Activated naive CD4-positive, alpha-beta T cell treated with anti-CD3 and anti-CD28 coated beads, Interleukin-2, amount 10 ng/mL, durations not matched to agents 7 days and 5 days (primary cell): Measurements from ENCODE around the gene MAP3K5.
A peak's percentile ranks its signal among the peaks of the same experiment; 100 is the strongest.

Experiments used
- CTCF ChIA-PET: fragments of 350-600 bp; sonication (Branson Sonifier 250); formaldehyde crosslinking; loops from one replicate; lab custom pipeline; 2021; ENCODE audit warnings: antibody characterized with exemption; lab: Charles Lee
- DNase-seq: peaks from one replicate; pipeline ENCODE4 v3.0.0-alpha.2; 2020
- H3K27ac Mint-ChIP-seq: one replicate; pipeline ENCODE4 v1.8.0; 2021; ENCODE audit warnings: mild to moderate bottlenecking, moderate library complexity, mixed read lengths
- H3K27me3 Mint-ChIP-seq: one replicate; pipeline ENCODE4 v1.8.0; 2021; ENCODE audit warnings: mild to moderate bottlenecking, mixed read lengths
- H3K36me3 Mint-ChIP-seq: one replicate; pipeline ENCODE4 v1.8.0; 2021; ENCODE audit warnings: mixed read lengths
- H3K4me1 Mint-ChIP-seq: one replicate; pipeline ENCODE4 v1.8.0; 2021; ENCODE audit warnings: mixed read lengths
- H3K4me3 Mint-ChIP-seq: one replicate; pipeline ENCODE4 v1.8.0; 2021; ENCODE audit warnings: mild to moderate bottlenecking, moderate library complexity, mixed read lengths
- H3K9me3 Mint-ChIP-seq: one replicate; pipeline ENCODE4 v1.8.0; 2021; ENCODE audit warnings: mixed read lengths

The MAP3K5 gene

DNA sequence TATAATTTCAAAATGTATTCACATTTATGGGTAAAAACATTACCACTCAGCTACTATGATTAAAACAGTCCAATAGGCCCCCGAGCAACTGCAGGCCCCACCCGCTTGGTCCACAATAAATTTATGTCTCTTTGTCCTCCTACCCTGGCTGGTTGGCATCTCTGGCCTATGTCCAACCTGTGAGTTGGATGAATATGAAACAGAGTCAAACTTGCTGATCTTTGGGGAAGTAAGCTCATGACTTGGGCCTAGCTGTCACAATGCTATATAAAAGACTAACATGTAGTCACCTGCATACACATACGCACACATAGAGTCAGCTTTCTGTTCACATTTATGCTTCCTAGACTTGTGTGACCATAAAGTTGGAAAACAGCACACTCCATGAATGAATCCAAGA, 262.6 kb downstream of the MAP3K5 start:
- Mint-ChIP-seq H3K4me1 (peaks cover 15% of the 10 kb centered on the region), H3K9me3 (no peaks in the 10 kb centered on the region), H3K36me3 (no peaks in the 10 kb centered on the region), H3K27me3 (peaks cover 14% of the 10 kb centered on the region), H3K4me3 (no peak overlapping the region), H3K27ac (no peak overlapping the region)
- CTCF ChIA-PET = no interaction called here
- no peak for DNase-seq

DNA sequence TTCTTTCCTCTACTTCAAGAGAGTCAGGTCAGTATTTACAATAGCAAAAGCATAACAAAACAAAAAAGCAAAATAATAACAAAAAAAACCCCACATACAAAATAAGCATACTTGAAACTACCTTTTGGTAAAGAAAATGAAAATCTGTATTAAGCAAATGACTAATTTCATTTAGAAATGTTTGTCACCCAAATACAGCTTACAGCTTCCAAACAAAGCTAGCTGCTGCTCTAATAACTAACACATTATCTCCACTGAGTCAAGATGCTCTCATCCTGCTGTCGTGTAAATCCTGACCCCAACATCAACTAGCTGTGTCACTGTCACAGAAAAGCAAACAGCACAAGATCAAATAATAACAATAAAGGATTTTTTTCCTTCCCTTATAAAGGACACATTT, 263.8 kb downstream of the MAP3K5 start:
- Mint-ChIP-seq H3K4me3 (no peak overlapping the region), H3K27ac (no peak overlapping the region), H3K36me3 (no peaks in the 10 kb centered on the region), H3K9me3 (no peaks in the 10 kb centered on the region), H3K4me1 (peaks cover 15% of the 10 kb centered on the region), H3K27me3 (peaks cover 10% of the 10 kb centered on the region)
- no peak for DNase-seq
- CTCF ChIA-PET = interaction anchor here (1.2 kb wide), 1 partner anchor 115 kb away, joined by 3 read pairs; no protein-coding TSS in a partner anchor

DNA sequence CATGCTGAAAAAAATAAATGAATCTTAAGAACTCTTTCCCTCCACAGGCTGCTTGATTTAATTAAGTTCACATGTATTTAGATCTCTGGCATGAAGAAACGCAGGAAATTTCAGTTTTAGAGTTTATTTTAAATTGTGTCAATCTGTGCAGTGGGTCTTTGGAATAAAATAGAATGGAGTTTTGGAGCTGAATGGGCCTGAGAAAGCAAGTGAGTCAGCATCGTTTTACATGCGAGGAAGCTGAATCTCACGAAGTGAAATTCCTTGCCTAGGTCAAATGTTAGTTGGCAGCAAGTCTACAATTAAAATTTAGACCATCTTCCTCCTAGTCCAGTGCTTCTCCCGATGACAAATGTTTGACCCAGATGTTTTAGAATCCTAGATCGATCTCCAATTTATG, 264.4 kb downstream of the MAP3K5 start:
- H3K27ac Mint-ChIP-seq = no peak overlapping the region
- H3K4me1 Mint-ChIP-seq = peaks cover 15% of the 10 kb centered on the region
- CTCF ChIA-PET = interaction anchor here (1.2 kb wide), 1 partner anchor 116 kb away, joined by 3 read pairs; no protein-coding TSS in a partner anchor
- no peaks in the 10 kb centered on the region for H3K36me3 Mint-ChIP-seq
- no peaks in the 10 kb centered on the region for H3K9me3 Mint-ChIP-seq
- DNase-seq = no peak
- no peak overlapping the region for H3K4me3 Mint-ChIP-seq
- H3K27me3 Mint-ChIP-seq = peaks cover 10% of the 10 kb centered on the region

DNA sequence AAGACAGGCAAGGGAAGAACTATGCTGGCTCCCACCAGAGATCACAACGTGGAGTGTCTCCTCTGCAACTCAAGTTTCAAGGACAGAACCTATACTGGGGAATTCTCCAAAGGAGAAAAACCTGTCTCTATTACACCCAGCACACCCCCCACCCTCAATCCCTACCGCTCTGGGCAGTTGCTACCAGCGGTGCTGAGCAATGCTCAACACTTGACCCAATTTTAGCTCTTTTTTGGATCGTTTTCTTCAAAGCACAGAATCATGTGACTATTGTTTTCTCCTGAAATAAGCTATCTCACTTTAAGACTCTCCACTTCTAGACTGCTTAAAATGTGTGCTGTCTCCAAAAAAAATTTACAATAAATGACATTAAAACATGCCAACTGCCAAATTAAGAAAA, 265.3 kb downstream of the MAP3K5 start:
- peaks cover 15% of the 10 kb centered on the region for H3K4me1 Mint-ChIP-seq
- no peak overlapping the region for H3K4me3 Mint-ChIP-seq
- no peak for DNase-seq
- no peaks in the 10 kb centered on the region for H3K36me3 Mint-ChIP-seq
- H3K9me3 Mint-ChIP-seq = no peaks in the 10 kb centered on the region
- H3K27me3 Mint-ChIP-seq = peaks cover 10% of the 10 kb centered on the region
- no peak overlapping the region for H3K27ac Mint-ChIP-seq
- CTCF ChIA-PET = interaction anchor here (1.7 to 2.2 kb wide), 4 partner anchors 9 to 24 kb away, joined by 4 to 10 read pairs (median 4); partner anchors contain the start of gene MAP7

DNA sequence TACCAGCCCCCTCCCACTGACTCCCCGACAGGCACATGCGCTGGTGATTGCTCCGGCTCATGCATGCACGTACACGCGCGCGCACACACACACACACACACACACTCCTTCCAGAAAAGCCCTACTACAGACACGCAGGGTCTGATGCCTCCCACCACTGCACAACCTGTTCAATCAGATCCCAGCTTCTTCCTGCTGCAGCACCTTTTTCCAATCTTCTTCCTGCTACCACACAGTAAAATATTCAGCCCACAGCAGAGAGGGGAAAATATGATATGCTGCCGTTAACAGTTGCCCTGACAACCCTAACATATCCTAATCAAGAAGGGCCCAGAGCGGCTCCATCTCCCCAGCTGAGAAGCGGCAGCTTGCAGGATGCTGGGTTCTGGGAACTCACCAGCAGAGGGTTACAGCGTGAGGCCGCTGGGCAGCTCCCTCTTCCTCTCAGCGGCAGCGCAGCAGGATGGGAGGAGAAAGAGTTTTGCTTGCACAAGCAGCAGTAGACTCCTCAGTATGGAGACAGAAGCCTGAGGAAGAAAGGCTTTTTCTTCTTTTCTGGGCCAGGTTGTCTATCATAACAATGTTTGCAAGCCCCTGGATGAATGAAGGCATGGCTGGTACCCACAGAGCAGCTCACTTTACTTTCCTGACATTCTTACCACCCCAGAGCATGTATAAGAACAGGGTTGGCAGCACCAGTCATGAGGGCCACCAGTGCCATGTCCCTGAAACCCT, 265.9 kb downstream of the MAP3K5 start:
- Mint-ChIP-seq H3K9me3 (no peaks in the 10 kb centered on the region), H3K4me1 (peaks cover 15% of the 10 kb centered on the region), H3K27me3 (peaks cover 10% of the 10 kb centered on the region), H3K4me3 (no peak overlapping the region), H3K27ac (no peak overlapping the region), H3K36me3 (no peaks in the 10 kb centered on the region)
- CTCF ChIA-PET = interaction anchor here (0.7 to 2.2 kb wide), 12 partner anchors 9 to 1076 kb away, joined by 3 to 10 read pairs (median 4); partner anchors contain the start of gene MAP7
- peak; percentile 63 for DNase-seq

DNA sequence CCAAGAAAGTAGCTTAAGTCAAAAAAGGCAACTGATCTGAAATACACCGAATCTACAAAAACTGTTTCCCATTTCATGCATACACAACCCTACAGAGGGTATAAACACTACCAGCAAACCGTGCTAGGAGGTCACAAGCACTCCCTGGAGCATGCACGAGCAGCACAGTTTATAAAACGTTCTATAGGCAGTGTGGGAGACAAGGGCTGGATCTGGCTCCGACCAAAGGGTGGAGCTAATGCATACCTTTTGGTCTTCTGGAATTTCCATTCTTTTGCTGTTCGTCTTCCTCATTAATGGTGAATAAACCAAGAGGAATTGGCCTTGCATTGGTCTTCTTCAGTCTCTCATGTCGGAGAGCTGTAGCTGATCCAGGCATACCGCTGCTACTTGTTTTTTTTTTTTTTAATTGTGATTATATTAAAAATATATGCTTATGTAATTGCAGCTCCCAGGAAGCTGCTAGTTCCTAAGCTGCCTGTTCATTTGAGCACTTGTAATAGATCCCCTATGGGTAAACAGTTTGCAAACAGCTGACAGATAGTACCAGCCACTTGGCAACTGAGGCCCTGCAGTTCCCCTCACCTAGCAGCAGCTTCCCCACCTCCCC, 266.6 kb downstream of the MAP3K5 start:
- Mint-ChIP-seq H3K36me3 (no peaks in the 10 kb centered on the region), H3K27ac (no peak overlapping the region), H3K4me1 (peaks cover 15% of the 10 kb centered on the region), H3K4me3 (no peak overlapping the region), H3K9me3 (no peaks in the 10 kb centered on the region), H3K27me3 (peaks cover 12% of the 10 kb centered on the region)
- no peak for DNase-seq
- CTCF ChIA-PET = interaction anchor here (0.7 to 2.2 kb wide), 13 partner anchors 8 to 1075 kb away, joined by 3 to 10 read pairs (median 4); partner anchors contain the start of gene MAP7

DNA sequence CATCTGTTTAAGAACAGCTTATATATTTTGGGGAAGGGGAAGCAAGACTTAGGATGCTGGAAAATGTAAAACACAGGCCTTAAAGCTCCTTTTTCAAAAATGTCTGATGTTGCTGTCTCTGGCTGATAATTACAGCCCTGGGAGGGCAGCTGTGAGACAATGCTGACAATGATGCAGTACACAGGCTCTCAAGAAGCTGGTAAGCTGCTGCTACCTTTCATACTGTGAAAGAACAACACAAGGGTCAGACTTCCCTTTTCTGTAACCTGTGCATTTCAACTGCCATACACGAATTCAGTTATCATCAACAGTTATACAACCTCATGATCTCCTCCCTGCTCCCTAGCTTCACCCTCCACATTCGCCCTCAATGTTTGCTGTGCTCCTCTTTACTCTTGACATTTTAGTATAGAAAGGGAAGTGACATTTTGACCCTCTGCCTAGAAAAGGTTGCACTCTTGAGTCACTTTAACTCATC, 267.3 kb downstream of the MAP3K5 start:
- Mint-ChIP-seq H3K27ac (no peak overlapping the region), H3K4me1 (peaks cover 15% of the 10 kb centered on the region), H3K9me3 (no peaks in the 10 kb centered on the region), H3K36me3 (no peaks in the 10 kb centered on the region), H3K27me3 (peaks cover 17% of the 10 kb centered on the region), H3K4me3 (no peak overlapping the region)
- CTCF ChIA-PET = interaction anchor here (1.2 to 1.8 kb wide), 3 partner anchors 17 to 207 kb away, joined by 3 to 7 read pairs (median 4); no protein-coding TSS in a partner anchor
- no peak for DNase-seq

DNA sequence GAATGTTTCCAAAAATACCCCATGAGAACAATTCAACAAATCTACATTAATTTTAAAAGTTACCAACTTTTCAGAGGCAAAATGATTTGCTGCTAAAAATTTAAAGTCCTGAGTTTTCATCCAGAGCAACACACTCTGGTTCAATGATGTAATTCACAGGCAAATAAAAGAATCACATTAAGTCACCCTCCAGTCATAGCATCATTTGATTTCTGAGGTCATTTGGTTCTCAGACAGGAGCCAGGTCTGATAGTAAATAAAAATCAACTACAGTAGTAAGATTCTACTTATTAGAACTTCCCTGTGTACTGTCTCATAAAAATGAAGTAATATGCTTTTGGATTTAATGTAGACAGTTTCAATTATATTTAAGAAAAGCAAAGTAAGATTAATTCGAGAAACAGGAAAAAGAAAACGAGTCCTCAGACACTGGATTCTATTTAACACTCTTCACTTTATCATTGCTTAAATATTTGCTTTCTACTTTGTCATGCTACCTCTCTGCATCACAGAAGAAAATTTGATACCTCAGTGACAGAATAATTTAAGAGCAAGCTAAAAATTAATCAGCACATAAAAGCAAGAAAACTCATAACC, 267.8 kb downstream of the MAP3K5 start:
- Mint-ChIP-seq H3K4me3 (no peak overlapping the region), H3K4me1 (peaks cover 15% of the 10 kb centered on the region), H3K9me3 (no peaks in the 10 kb centered on the region), H3K36me3 (no peaks in the 10 kb centered on the region), H3K27me3 (peaks cover 19% of the 10 kb centered on the region), H3K27ac (no peak overlapping the region)
- CTCF ChIA-PET = interaction anchor here (1.4 kb wide), 1 partner anchor 22 kb away, joined by 7 read pairs; no protein-coding TSS in a partner anchor
- DNase-seq = no peak

DNA sequence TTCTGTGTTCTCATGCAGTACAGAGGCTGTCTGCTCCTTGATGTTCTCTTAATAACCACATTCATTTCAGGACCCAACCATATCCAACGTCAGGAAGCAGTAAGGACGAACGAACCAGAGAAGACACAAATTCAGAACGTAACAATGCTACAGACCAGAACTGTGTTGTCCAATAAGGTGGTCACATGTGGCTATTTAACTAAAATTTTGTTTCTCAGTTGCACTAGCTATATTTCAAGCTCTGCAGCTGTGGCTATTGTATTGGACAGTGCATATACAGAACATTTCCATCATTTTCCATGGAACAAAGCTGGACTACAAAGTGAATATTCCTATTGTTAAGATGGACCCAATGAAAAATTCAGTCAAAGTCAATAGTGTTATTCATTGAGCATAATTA, 269.1 kb downstream of the MAP3K5 start:
- peaks cover 19% of the 10 kb centered on the region for H3K27me3 Mint-ChIP-seq
- H3K4me3 Mint-ChIP-seq = no peak overlapping the region
- no peaks in the 10 kb centered on the region for H3K9me3 Mint-ChIP-seq
- no peak overlapping the region for H3K27ac Mint-ChIP-seq
- no peak for DNase-seq
- H3K36me3 Mint-ChIP-seq = no peaks in the 10 kb centered on the region
- CTCF ChIA-PET = no interaction called here
- H3K4me1 Mint-ChIP-seq = peaks cover 15% of the 10 kb centered on the region

DNA sequence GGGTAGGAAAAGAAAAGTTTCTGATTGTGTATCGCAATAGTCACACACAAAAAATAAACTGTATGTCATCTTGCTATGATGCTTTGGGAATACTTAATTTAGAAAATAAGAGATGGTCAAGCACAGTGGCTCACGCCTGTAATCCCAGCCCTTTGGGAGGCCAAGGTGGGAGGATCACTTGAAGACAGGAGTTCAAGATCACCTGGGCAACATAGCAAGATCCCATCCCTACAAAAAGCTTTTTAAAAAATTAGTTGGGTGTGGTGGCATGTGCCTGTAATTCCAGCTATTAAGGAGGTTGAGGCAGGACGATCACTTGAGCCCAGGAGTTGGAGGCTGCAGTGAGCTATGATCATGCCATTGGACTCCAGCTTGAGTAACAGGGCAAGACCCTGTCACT, 269.6 kb downstream of the MAP3K5 start:
- no peak overlapping the region for H3K27ac Mint-ChIP-seq
- H3K4me3 Mint-ChIP-seq = no peak overlapping the region
- no peak for DNase-seq
- peaks cover 19% of the 10 kb centered on the region for H3K27me3 Mint-ChIP-seq
- H3K9me3 Mint-ChIP-seq = no peaks in the 10 kb centered on the region
- peaks cover 15% of the 10 kb centered on the region for H3K4me1 Mint-ChIP-seq
- CTCF ChIA-PET = no interaction called here
- no peaks in the 10 kb centered on the region for H3K36me3 Mint-ChIP-seq

DNA sequence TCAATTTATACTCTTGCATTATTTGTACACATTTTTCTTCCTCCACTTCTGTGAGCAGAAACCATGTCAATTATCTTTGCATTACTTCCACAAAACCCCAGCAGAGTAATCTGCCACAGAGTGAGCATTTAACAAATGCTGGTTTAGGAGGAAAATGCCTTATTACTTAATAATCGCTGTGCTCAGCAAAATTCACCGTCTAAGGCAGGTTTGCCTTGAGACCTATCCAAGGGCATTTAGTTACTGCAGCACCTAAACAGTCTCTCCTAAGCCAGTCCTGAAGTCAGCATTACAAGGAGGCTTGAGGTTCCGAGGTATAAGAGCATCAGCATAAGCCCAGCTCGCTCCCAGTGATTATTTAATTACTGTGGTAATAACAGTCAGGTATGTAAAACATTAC, 270.4 kb downstream of the MAP3K5 start:
- Mint-ChIP-seq H3K4me3 (no peak overlapping the region), H3K27ac (no peak overlapping the region), H3K27me3 (peaks cover 19% of the 10 kb centered on the region), H3K4me1 (peaks cover 11% of the 10 kb centered on the region), H3K9me3 (no peaks in the 10 kb centered on the region), H3K36me3 (no peaks in the 10 kb centered on the region)
- DNase-seq = no peak
- CTCF ChIA-PET = no interaction called here

DNA sequence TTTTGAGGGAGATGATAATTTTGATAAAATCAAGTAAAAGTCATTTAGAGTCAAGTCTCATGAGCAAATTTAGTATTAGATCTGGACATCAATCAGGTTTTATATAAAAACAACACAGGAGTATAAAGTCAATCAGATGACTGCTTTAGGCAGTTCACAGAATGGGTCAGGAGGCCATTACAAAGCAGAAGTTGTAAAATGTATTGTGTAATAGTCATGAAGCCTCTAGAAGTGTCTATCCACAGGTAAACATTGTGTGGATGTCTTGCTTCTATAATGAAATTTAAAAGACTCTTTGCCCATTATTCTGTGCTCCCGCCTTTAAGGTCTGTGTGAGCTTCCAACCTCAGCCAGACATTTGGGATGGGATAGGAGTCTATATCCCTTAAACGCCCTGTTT, 270.9 kb downstream of the MAP3K5 start:
- Mint-ChIP-seq H3K4me1 (peaks cover 6% of the 10 kb centered on the region), H3K27ac (no peak overlapping the region), H3K36me3 (no peaks in the 10 kb centered on the region), H3K4me3 (no peak overlapping the region), H3K27me3 (peaks cover 15% of the 10 kb centered on the region), H3K9me3 (no peaks in the 10 kb centered on the region)
- no peak for DNase-seq
- CTCF ChIA-PET = no interaction called here

DNA sequence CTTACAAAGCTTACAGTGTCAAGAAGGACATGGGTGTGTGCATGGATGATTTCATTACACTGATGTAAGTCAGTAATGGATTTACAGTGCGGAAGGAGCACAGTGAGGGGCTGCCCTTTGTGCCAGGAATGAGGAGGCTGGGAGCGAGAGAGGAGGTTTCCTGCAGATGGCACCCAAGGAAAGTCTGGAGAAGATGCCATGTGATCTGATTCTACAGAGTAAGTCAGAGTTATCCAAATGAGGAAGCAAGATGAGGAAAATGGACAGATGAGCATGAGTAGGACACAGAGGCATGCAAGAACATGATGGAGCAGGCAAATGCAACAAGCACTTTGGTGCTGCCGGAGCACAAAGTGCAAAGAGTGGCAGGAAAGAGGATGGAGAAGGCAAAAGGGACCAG, 271.8 kb downstream of the MAP3K5 start:
- no peaks in the 10 kb centered on the region for H3K4me1 Mint-ChIP-seq
- H3K27me3 Mint-ChIP-seq = peaks cover 13% of the 10 kb centered on the region
- no peaks in the 10 kb centered on the region for H3K9me3 Mint-ChIP-seq
- no peaks in the 10 kb centered on the region for H3K36me3 Mint-ChIP-seq
- H3K27ac Mint-ChIP-seq = no peak overlapping the region
- DNase-seq = no peak
- CTCF ChIA-PET = no interaction called here
- H3K4me3 Mint-ChIP-seq = no peak overlapping the region

DNA sequence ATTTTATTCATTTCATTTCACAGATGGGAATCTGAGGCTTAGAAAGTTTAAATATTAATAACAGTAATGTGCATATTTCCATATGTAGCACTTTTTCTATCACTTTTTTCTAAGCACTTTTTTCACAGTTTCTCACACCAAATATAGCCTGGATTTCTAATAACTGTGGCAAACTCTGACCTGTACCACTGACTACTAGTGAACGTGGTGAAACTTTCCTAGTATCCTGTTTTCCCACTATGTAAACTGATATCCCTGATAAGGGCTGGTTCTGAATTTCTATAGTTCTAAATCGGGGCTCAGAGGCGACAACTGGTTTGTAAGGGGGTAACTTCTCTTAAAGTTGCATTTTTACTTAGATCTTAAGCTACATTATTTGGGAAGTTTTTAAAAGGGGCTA, 274.7 kb downstream of the MAP3K5 start:
- H3K4me1 Mint-ChIP-seq = no peaks in the 10 kb centered on the region
- no peaks in the 10 kb centered on the region for H3K9me3 Mint-ChIP-seq
- no peak for DNase-seq
- no peaks in the 10 kb centered on the region for H3K36me3 Mint-ChIP-seq
- H3K27me3 Mint-ChIP-seq = peaks cover 13% of the 10 kb centered on the region
- no peak overlapping the region for H3K27ac Mint-ChIP-seq
- CTCF ChIA-PET = interaction anchor here (1.9 kb wide), 1 partner anchor 9 kb away, joined by 5 read pairs; no protein-coding TSS in a partner anchor
- no peak overlapping the region for H3K4me3 Mint-ChIP-seq
